ENCODE data around the gene NAPG. TPM values are rescaled to one million over a fixed set of nuclear protein-coding genes. Genes with fewer than 3 reads are reported as not detected.

The NAPG gene
- total RNA-seq, 3 donors from 2014 or later (not counting 1 experiment from before 2014, with no cell fraction given): 34.3 to 62.5 (median 48.7) TPM

- Histone ChIP-seq H3K27ac (ENCODE audit: low read length) (no peak overlapping the region), H3K4me1 (ENCODE audit: control insufficient read depth, insufficient read depth, low read length) (peaks cover 26% of the 10 kb centered on the region), H3K4me3 (ENCODE audit: low read length) (no peak overlapping the region), H3K36me3 (ENCODE audit: control insufficient read depth, insufficient read depth, low read length) (no peaks in the 10 kb centered on the region), H3K27me3 (ENCODE audit: control insufficient read depth, insufficient read depth, low read length) (peaks cover 6% of the 10 kb centered on the region), H3K9me3 (ENCODE audit: control insufficient read depth, insufficient read depth, low read length) (no peaks in the 10 kb centered on the region)
- Mint-ChIP-seq H3K27ac (no peak overlapping the region), H3K36me3 (no peaks in the 10 kb centered on the region), H3K9me3 (no peaks in the 10 kb centered on the region), H3K27me3 (ENCODE audit: low read depth in 2 of 2) (peaks cover 25 to 34% of the 10 kb centered on the region in 2 donors), H3K4me3 (no peak overlapping the region), H3K4me1 (peaks cover 29 to 38% of the 10 kb centered on the region in 2 donors)
- DNase-seq: no peak
- no peak for TF ChIP-seq CTCF (IDR thresholded peaks at IDR 0.05)
- WGBS (ENCODE audit: insufficient coverage): 92% methylated on average over 3 of the region's 4 CpGs
- intact Hi-C loops (cut with micrococcal nuclease): no loop called here
- ATAC-seq: no peak
These were observed 2.3 kb upstream of the NAPG start for GRCh38 chr18:10523544-10523943.

DNA sequence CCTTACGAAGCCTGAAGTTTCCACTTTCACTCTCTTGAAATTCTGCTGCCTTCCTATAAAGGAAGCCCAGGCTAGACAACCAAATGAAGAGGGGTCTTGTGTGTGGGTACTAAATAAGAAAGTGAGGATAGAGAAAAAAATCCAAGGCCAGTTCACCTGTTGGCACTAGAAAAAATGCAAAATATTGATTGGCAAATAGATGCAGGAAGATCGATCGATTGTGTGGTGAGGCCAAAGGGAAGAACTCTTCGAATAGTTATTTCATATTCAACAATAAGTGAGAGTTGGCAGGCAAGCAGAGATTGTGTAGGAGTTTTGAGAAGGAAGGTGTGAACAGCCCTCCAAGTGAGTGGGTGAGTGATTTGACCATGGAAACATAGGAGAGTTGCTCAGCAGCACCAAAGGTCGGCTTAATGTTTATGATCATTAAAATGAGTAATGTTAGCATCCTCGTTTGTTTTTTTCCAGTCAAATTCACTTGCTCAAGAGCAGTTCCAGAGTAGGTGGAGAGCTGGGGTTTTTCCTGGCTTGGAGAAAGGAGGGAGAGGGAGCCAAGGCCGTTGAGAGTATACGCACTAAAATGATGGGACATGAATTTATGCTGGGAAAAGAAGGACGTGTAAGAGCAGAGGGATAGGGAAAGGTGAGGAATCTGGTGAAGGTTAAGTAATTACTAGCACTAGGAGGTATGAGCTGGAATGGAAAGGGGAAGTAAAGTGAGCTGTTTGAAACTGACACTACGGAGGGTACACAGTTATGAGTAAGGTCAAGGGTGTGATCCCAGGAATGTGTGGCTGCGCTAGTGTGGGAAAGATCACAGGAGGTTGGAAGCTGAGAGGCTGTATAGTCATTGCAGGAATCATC is 1.1 kb upstream of the NAPG start:
- no peak for ATAC-seq
- peak overlapping the region; percentile 96 for H3K4me3 Mint-ChIP-seq

GRCh38 chr18:10525371-10525691 is 496 bp upstream of the NAPG start:
- peaks cover 16 to 17% of the 10 kb centered on the region in 2 donors for H3K27me3 Mint-ChIP-seq (ENCODE audit: low read depth in 2 of 2)
- H3K4me3 Mint-ChIP-seq: peak overlapping the region; percentile 96
- TF ChIP-seq CTCF (IDR thresholded peaks at IDR 0.05): no peak
- peak overlapping the region; percentile 84 for H3K4me3 ChIP-seq (ENCODE audit: low read length)
- no peaks in the 10 kb centered on the region for H3K36me3 Mint-ChIP-seq
- H3K9me3 ChIP-seq (ENCODE audit: control insufficient read depth, insufficient read depth, low read length): no peaks in the 10 kb centered on the region
- H3K27ac Mint-ChIP-seq: peak overlapping the region; percentile 91 to 92
- no peak for ATAC-seq
- 7% methylated on average over 3 of the region's 7 CpGs for WGBS (ENCODE audit: insufficient coverage)
- no peaks in the 10 kb centered on the region for H3K36me3 ChIP-seq (ENCODE audit: control insufficient read depth, insufficient read depth, low read length)
- H3K4me1 Mint-ChIP-seq: peaks cover 42 to 47% of the 10 kb centered on the region in 2 donors
- intact Hi-C loops (cut with micrococcal nuclease): loop anchor here (5.0 kb wide), 1 partner anchor 613 kb away; the partner anchor contains the start of gene VAPA
- H3K9me3 Mint-ChIP-seq: no peaks in the 10 kb centered on the region
- H3K27me3 ChIP-seq (ENCODE audit: control insufficient read depth, insufficient read depth, low read length): no peaks in the 10 kb centered on the region
- H3K27ac ChIP-seq (ENCODE audit: low read length): peak overlapping the region; percentile 86
- peaks cover 21% of the 10 kb centered on the region for H3K4me1 ChIP-seq (ENCODE audit: control insufficient read depth, insufficient read depth, low read length)
- DNase-seq: no peak

More for the DNA sequence above, 1.1 kb upstream of the NAPG start:
- Histone ChIP-seq H3K4me1 (ENCODE audit: control insufficient read depth, insufficient read depth, low read length) (peaks cover 21% of the 10 kb centered on the region), H3K36me3 (ENCODE audit: control insufficient read depth, insufficient read depth, low read length) (no peaks in the 10 kb centered on the region), H3K4me3 (ENCODE audit: low read length) (peak overlapping the region; percentile 84), H3K27ac (ENCODE audit: low read length) (peak overlapping the region; percentile 86), H3K9me3 (ENCODE audit: control insufficient read depth, insufficient read depth, low read length) (no peaks in the 10 kb centered on the region), H3K27me3 (ENCODE audit: control insufficient read depth, insufficient read depth, low read length) (peaks cover 3% of the 10 kb centered on the region)
- H3K4me1 Mint-ChIP-seq: peaks cover 36 to 41% of the 10 kb centered on the region in 2 donors
- H3K9me3 Mint-ChIP-seq: no peaks in the 10 kb centered on the region
- DNase-seq: peak in 1 of 2 donors; percentile 21
- intact Hi-C loops (cut with micrococcal nuclease): loop anchor here (5.0 kb wide), 1 partner anchor 612 kb away; the partner anchor contains the start of gene VAPA
- H3K27me3 Mint-ChIP-seq (ENCODE audit: low read depth in 2 of 2): peaks cover 16 to 23% of the 10 kb centered on the region in 2 donors
- 67% methylated on average over 11 of the region's 11 CpGs for WGBS (ENCODE audit: insufficient coverage)
- H3K36me3 Mint-ChIP-seq: no peaks in the 10 kb centered on the region
- TF ChIP-seq CTCF (IDR thresholded peaks at IDR 0.05): no peak
- H3K27ac Mint-ChIP-seq: peak overlapping the region; percentile 91 to 92
